ENCODE measurements around the gene DARS2.

- no peak for TF ChIP-seq POLR2A (IDR thresholded peaks at IDR 0.05; ENCODE audit: low read depth)
- TF ChIP-seq CTCF (IDR thresholded peaks at IDR 0.05), result no peak
- no peak for TF ChIP-seq EP300 (IDR thresholded peaks at IDR 0.05)
- no peak for TF ChIP-seq POLR2AphosphoS5 (IDR thresholded peaks at IDR 0.05)
These were observed 2.8 kb upstream of the DARS2 start for GRCh38 chr1:173821680-173822079.
